Left ventricle myocardium inferior (tissue), 1 donor: ENCODE results near the gene ATP2A3. TPM values are rescaled to one million over a fixed set of nuclear protein-coding genes. Genes with fewer than 3 reads are reported as not detected.

Experiments used
- DNase-seq: peaks from one replicate; pipeline ENCODE4 v3.0.0-alpha.2; 2020
- H3K27ac ChIP-seq: fragments of 200-600 bp; replicated peaks from 2 replicates; pipeline ENCODE4 v1.8.0; 2021
- H3K27me3 ChIP-seq: fragments of 200-600 bp; 2 replicates; pipeline ENCODE4 v1.8.0; 2021; ENCODE audit warnings: low read depth
- H3K36me3 ChIP-seq: fragments of 200-600 bp; 2 replicates; pipeline ENCODE4 v1.8.0; 2021
- H3K4me1 ChIP-seq: fragments of 200-600 bp; 2 replicates; pipeline ENCODE4 v1.8.0; 2021
- H3K4me3 ChIP-seq: fragments of 200-600 bp; 2 replicates; pipeline ENCODE4 v1.8.0; 2021; ENCODE audit warnings: mild to moderate bottlenecking, moderate library complexity
- H3K9me3 ChIP-seq: fragments of 200-600 bp; replicated peaks from 2 replicates; pipeline ENCODE4 v1.8.0; 2021
- CTCF ChIP-seq: fragments of 200-600 bp; IDR thresholded peaks from 2 replicates; pipeline ENCODE4 v1.8.0; 2021; ENCODE audit warnings: antibody characterized with exemption, mild to moderate bottlenecking, borderline replicate concordance
- intact Hi-C: fragments of 100-400 bp; cut with micrococcal nuclease; formaldehyde crosslinking; loops from one replicate; pipeline ENCODE4 v1.11.0; 2022
- total RNA-seq: library from RNA; stranded (reverse); fragmentation: NEBNext Ultra II Directional; extraction: Animal tissue kit (Norgen Biotek cat#: 25700); gene quantifications from one replicate; pipeline ENCODE4 v1.2.1, GENCODE V29; 2021
- donor health status: DM: no; HTN: yes; CAD: no; lungs with severe emphysema.

Gene ATP2A3
- total RNA-seq, 1 donor from 2014 or later, result 8.6 TPM

GRCh38 chr17:3979290-3979611 lies 15.0 kb upstream of the ATP2A3 start:
- Histone ChIP-seq H3K36me3 (no peaks in the 10 kb centered on the region), H3K4me1 (peaks cover 60% of the 10 kb centered on the region), H3K4me3 (no peak overlapping the region), H3K27ac (peak overlapping the region; percentile 77), H3K9me3 (peaks cover 23% of the 10 kb centered on the region), H3K27me3 (no peaks in the 10 kb centered on the region)
- TF ChIP-seq CTCF, result no peak
- no peak for DNase-seq
- intact Hi-C loops, result no loop called here

- Histone ChIP-seq H3K9me3 (peaks cover 24% of the 10 kb centered on the region), H3K27me3 (no peaks in the 10 kb centered on the region), H3K4me3 (no peak overlapping the region), H3K27ac (peak overlapping the region; percentile 77), H3K36me3 (no peaks in the 10 kb centered on the region), H3K4me1 (peaks cover 54% of the 10 kb centered on the region)
- TF ChIP-seq CTCF, result no peak
- DNase-seq, result no peak
- intact Hi-C loops, result no loop called here
Measured at GRCh38 chr17:3978421-3979289, 14.4 kb upstream of the ATP2A3 start.

GRCh38 chr17:3977387-3977786 lies 13.2 kb upstream of the ATP2A3 start:
- peak overlapping the region; percentile 77 for H3K27ac ChIP-seq
- intact Hi-C loops, result no loop called here
- peaks cover 44% of the 10 kb centered on the region for H3K4me1 ChIP-seq
- H3K36me3 ChIP-seq, result no peaks in the 10 kb centered on the region
- no peak for TF ChIP-seq CTCF
- H3K9me3 ChIP-seq, result peaks cover 24% of the 10 kb centered on the region
- no peak overlapping the region for H3K4me3 ChIP-seq
- DNase-seq, result no peak
- no peaks in the 10 kb centered on the region for H3K27me3 ChIP-seq

- intact Hi-C loops, result no loop called here
- Histone ChIP-seq H3K27me3 (no peaks in the 10 kb centered on the region), H3K4me3 (no peak overlapping the region), H3K27ac (peak overlapping the region; percentile 77), H3K36me3 (no peaks in the 10 kb centered on the region), H3K9me3 (peaks cover 24% of the 10 kb centered on the region), H3K4me1 (peaks cover 44% of the 10 kb centered on the region)
- peak; percentile 88 for DNase-seq
- no peak for TF ChIP-seq CTCF
Measured at GRCh38 chr17:3976675-3977171, 12.5 kb upstream of the ATP2A3 start.

- DNase-seq, result no peak
- intact Hi-C loops, result no loop called here
- TF ChIP-seq CTCF, result no peak
- H3K9me3 ChIP-seq, result peaks cover 24% of the 10 kb centered on the region
- H3K27me3 ChIP-seq, result no peaks in the 10 kb centered on the region
- no peak overlapping the region for H3K4me3 ChIP-seq
- H3K36me3 ChIP-seq, result no peaks in the 10 kb centered on the region
- H3K27ac ChIP-seq, result no peak overlapping the region
- H3K4me1 ChIP-seq, result peaks cover 36% of the 10 kb centered on the region
Measured at GRCh38 chr17:3974980-3975379, 10.7 kb upstream of the ATP2A3 start.
